ENCODE measurements around the gene CCNL2.

- TF ChIP-seq POLR2AphosphoS5 (IDR thresholded peaks at IDR 0.05; ENCODE audit: borderline replicate concordance, low read depth, low read length) (no peak), EZH2 (IDR thresholded peaks at IDR 0.05) (no peak)
Measured at GRCh38 chr1:1360506-1361169, 38.5 kb downstream of the CCNL2 start.
